DMS153 (cell line): ENCODE data around the gene NOL4L.
"Not testable (repeated sequence)": the region's sequence is repeated elsewhere in the genome, so short reads cannot be mapped to it uniquely, and the experiment has no call there.

Experiments
- DNase-seq: peaks from one replicate; lab custom pipeline; 2025; lab: John Stamatoyannopoulos, UW

The NOL4L gene

DNA sequence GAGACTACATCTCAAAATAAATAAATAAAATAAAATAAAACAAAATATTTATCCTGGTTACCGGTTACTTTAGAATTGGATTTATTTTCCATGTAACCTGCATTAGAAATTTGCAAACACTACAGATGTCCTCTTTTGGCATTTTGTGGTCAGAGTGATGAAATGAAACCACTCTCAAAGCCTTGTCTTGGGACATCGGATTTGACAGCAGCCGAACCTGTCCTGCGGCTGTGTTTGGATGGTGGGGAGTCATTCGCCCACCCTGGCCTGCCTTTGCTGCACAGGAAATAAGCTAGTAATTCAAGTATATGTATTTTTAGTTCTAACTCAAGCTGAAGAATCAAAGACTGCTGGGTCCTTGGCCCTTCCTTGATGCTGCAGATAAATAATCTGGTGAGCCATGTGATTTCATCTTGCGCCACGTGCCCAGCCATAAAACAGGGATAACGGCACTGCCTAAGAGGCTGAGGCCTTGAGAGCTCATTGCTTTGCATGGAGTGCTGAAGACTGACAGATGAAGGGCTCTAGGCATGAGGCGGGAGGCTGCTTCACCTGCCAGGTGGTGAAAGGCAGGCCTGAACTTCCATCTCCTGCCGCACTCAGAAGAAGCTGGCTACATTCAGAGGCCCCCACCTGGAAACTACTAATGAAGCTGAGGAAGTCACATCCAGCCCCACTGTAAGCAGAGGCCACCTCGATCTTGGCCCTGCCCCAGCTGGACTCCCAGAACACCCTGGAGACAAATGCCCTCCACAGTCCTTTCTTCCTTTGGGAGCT lies 76.9 kb downstream of the NOL4L start:
- no peak for DNase-seq

DNA sequence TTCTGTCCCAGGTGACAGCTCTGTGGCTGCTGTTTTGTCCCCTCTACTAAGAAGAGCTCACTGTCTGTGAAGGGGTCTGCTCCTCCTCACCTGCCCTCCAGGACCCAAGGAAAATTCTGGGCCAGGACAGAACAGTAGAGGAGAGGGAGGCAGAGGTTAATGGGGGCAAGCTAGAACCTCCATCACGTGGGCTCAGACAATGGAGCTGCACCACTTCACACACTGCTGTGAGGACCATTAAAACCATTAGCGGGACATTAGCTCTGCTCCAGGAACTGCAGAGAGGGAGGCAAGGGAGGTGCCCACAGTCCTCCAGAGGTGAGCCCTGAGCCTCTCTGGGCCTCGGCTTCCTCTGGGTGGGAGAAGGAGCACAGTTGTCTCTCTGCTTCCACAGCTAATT lies 78.4 kb downstream of the NOL4L start:
- DNase-seq, result no peak

DNA sequence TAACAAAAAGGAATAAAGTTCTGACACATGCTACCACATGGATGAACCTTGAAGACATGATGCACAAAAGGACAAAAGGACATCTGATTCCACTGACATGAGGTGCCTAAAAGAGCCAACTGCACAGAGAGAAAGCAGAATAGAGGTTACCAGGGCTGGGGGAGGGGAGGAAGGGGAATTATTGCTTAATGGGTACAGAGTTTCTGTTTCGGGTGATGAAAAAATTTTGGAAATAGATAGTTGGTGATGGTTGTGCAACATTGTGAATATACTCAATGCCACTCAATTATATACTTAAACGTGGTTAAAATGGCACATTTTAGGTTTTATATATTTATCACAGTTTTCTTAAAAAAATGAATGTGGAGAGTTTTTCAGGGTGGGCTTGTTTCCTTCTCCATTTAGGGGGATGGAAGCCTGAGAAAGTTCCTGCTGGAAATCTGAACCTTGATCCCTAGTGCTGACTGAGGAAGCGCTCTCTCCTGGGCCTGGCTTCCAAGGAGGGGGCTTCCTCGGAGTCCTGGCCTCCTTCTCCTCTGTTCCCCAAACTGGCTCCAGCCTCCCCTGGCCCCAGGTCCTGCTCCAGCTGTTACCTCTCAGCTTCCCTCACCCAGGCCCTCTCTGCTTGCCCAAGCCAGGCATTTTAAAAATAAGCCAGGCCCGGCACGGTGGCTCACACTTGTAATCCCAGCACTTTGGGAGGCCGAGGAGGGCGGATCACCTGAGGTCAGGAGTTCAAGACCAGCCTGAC lies 79.2 kb downstream of the NOL4L start:
- DNase-seq, result no peak

DNA sequence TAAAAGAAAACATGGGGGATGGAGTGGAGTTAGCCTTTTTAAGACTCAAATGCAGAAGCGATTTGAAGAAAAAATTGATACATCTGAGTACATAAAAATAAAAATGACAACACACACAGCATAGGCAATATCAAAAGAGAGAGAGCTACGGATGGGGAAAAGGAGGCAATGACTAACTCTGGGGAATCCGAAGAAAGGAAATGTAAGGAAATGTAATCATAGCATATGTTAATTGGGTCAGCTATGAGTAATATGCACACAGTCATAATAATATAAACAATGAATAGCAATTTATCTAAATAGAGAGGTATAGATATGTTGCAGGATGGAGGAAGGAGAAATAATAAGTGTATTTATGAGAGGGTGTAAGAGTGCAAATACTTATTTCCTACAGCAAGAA lies 83.4 kb downstream of the NOL4L start:
- no peak for DNase-seq

DNA sequence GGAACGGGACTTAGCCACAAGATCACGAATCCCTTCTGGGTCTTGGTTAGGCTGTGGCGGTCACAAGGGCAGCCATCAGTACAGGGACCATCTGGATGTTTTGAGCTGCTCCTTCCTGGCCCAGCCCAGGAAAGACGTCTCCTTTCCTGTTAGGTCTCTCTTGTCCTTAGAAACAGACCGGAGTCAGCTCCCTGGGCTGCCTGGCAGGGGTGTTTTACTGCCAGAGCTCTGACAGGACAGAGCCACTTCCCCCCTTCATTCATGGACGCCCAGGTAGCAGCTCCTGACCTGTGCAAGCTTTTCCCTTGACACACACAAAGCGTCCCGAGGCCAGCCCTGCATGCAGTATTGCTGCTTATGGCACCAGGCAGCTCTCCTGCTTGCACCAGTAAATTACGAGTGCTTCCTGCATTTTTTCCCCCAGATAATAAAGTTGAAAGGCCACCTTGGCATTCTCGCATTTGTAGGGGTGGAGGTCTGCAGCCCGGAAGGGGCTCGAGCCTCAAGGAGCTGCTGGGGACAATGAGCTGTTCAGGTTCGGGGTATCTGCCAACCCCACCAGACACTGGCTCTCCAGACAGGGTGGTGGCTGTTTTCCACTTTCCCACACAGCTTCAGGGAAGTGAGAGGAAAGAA lies 87.4 kb downstream of the NOL4L start:
- no peak for DNase-seq

DNA sequence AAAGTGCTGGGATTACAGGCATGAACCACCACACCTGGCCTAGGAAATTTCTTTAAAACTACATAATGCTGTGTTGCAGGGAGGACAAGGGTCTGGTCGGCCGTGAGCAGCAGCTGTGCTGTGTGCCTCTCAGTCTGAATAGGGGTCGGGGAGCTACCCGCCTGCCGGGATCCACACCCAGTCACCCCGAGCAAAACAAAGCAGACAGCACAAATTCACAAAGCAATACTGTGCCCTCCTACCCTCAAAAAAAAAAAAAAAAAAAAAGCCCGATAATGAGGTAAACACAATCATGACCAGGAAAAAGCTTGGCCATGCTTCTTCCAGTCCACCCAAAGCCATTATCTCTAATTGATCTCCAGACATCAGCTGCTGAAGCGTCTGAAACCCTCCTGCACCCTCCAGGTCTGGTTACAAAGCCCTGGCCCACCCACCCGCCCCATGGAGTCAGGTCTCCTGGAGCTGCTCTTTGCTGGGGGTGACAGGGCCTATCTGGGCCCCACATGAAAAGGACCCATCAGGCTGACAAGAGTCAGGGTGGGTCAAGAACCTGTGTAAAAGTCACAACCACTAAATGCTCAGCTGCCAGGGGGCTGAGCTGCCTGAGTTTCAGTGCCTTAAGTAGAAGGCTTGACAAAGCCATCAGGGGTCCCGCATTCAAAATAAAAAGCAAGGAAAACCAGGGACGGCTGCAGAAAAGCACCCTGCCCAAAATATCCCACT lies 88.2 kb downstream of the NOL4L start:
- DNase-seq, result no peak

DNA sequence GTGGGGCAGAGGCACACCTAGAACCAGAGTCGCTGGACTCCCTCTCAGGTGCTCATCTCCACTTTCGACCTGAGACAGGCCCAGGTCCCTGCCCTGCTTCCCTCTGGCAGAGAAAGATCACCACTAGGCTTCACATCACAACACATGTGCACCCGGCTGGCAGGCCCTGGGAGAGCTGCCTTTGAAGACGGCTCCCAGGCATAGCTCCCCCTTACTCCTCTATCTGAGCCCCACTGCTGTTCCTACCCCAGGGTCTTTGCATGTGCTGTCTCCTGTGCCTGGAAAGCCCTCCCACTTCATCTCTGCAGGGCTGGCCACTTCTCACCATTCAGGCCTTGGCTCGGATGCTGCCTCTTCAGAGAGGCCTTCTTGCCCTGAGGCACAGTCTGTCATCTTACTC lies 89.2 kb downstream of the NOL4L start:
- DNase-seq, result no peak

DNA sequence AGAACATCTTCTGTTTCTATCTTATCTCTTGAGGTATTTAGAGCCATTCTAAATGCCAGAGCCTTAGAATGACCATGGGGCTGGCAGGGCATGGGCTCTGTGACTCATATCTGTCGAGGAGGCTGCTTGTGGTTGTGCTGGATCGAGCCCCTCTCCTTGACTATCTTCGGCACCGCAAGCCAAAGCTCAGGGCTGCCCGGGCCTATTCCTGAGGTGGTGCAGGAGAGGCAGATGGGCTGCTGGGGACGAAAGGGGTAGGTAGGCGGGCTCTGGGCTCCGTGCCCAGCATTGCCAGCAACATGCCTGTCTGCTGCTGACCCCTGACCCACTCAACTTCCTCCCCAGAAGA lies 89.9 kb downstream of the NOL4L start:
- DNase-seq, result no peak

DNA sequence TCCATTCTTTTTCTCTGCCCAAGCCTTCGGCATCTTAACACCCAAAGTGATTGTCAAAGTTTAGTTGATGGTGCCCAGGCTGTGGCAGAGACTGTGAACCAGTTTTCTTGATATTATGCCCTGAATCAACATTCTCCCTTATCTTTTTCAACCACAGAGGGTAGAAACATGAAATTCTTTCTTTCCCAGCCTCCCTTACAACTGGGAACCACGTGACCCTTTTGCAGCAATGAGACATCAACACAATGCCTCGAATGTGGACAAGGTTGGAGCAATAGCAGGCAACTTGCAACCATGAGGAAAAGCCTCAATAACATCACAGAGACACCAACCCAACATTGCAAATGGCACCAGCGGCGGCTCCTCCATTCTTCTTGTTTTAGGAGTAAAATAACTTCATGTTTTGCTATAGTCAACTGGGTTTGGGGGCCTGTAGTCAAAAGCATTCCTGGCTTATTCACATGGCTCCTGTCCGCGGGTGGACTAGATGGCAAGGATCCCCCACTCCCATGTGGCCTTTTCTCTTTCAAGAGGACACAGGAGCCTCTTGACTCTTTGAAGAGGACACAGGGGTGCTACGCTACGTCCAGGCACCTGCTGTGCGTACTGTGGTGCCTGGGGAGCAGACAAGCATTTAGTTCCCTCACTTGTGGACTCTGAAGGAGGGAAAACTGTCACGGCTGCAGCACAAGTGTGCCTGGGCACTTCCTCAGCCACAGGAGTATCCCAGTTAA lies 90.5 kb downstream of the NOL4L start:
- DNase-seq, result no peak

DNA sequence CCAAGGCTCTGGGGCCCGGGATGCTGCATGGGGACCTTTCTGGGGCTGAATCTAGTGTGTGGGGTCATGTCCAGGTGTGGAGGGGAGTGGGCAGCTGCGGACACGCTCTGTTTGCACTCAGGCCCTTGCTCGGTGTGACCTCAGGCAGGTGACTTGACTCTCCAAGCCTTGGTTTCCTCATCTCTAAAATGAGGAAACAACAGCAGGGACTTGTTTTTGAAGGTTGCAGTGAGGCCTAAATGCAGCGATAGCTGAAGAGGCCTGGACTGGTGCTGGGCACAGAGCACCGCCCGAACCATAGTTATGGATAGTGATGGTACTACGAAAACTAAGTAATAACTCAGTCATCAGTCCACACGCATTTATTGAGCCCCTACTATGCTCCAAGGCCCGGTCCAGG lies 91.8 kb downstream of the NOL4L start:
- no peak for DNase-seq

DNA sequence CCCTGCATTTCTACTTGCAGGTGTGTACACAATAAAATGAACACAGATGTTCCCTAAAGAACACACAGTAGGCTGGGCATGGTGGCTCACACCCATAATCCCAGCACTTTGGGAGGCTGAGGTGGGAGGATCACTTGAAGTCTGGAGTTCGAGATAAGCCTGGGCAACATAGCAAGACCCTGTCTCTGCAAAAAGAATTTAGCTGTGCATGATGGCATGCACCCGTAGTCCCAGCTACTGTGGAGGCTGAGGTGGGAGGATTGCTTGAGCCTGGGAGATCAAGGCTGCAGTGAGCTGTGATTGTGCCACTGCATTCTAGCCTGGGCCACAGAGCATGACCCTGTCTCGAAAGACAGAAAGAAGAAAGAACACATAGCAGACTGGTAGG lies 93.4 kb downstream of the NOL4L start:
- not testable (repeated sequence) for DNase-seq

DNA sequence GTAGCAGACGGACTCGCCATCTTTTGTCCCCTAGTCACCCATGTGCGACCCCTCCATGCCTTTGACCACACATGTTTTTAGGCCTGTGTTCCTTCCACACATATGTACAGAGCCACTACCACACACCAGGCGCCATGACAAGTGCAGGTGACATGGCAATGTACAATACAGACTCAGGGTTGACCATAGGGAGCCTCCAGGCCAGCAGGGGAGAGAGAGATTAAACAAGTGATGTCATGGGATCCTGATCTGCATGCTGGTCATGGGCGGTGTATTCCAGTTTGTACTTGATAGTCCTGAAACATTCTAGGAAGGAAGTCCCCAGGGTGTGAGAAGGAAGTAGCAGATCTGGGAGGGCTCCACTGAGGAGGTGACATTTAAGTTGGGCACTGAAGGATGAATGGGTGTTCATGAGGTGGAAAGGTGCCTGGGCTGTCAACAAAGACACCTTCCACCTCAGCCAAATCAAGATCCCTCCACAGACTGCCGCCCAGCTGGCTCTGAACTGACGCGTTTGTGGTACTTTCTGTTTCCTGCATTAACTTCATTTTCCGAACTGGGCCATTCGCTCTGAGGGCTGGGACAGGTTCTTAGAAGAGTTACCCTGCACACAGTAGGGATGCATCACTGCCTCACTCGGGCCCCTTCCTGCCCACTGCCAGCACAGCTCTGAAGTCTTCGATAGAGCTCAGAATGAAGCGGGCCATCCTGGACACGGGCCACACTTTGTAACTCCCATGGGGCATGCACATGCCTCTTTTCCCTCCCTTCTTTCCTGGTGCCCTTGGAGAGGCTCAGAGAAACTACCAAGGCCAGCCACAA lies 94.0 kb downstream of the NOL4L start:
- DNase-seq, result no peak

DNA sequence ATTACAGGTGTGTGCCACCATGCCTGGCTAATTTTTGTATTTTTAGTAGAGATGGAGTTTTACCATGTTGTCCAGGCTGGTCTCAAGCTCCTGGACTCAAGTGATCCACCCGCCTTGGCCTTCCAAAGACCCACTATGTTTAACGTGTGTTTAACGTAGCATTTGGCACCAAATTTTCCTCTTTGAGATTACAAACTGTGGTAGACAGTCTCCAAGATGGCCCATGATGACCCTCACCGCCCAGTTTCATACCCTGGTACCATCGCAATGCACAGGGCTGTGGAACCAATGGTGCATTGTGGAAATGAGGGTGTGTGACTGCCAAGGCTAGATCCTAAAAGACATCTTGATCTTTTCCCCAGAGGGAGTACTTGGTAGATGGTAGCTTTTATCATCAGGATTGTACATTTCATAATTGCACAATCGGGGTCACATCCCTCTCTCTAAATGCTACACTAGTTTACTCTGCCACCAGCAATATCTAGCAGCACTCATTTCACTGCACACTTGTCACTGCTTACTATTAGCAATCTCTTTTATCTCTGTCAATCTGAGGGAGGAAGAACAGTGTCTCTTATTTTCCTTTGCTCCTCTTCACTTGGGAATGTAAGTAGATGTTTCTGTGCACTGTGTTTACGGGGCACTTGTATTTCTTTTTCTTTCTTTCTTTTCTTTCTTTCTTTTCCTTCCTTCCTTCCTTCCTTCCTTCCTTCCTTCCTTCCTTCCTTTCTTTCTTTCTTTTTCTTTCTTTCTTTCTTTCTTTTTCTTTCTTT lies 96.9 kb downstream of the NOL4L start:
- DNase-seq, result no peak

DNA sequence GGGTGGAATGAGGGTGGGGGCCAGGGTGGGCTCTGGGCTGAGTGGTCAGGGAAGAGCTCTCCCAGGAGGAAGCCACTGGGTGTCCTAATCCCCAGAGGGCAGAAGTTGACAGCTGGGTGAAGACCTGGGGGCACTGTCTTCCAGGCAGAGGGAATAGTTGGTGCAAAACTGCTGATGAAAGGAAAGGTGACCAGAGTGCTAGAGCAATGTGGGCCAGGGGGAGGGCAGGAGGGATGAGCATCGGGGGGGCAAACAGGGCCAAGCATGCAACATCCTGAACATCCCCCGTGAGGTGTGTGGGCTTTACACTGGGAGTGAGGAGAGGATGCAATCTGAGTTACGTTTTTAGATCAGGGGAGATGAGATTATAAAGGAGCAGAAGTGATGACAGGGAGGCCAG lies 97.8 kb downstream of the NOL4L start:
- DNase-seq, result no peak

DNA sequence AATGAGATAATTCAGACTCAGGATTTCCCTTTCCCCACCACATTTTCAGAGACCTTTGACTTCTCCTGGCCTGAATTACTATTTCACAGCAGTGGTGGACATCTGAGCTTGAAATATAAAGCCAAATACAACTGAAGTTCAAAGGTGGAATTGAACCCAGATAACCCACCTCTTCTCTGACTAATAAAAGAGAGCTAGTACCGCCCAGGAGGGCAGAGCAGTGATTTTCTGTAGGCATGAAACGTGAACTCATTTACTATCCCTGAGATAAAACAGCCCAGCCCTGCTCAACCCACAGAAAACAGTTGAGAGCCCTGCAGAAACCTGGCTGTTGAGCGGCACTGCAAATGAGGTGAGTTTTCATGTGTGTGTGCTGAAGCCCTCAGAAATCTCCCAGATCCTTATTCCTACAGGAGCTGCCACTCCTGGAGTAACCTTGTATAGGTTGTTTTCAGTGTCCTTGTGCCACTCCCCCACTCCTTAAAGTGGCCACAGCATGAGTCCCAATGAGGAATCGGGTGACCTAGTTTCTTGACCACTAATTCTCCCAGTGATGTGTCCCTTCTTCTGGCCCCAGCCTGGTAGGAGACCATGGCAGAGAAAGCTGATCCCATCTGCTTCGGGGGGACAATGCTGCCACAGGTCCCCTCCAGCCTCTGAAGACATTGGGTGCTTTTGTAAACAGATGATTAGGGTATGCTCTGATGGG lies 99.2 kb downstream of the NOL4L start:
- no peak for DNase-seq

DNA sequence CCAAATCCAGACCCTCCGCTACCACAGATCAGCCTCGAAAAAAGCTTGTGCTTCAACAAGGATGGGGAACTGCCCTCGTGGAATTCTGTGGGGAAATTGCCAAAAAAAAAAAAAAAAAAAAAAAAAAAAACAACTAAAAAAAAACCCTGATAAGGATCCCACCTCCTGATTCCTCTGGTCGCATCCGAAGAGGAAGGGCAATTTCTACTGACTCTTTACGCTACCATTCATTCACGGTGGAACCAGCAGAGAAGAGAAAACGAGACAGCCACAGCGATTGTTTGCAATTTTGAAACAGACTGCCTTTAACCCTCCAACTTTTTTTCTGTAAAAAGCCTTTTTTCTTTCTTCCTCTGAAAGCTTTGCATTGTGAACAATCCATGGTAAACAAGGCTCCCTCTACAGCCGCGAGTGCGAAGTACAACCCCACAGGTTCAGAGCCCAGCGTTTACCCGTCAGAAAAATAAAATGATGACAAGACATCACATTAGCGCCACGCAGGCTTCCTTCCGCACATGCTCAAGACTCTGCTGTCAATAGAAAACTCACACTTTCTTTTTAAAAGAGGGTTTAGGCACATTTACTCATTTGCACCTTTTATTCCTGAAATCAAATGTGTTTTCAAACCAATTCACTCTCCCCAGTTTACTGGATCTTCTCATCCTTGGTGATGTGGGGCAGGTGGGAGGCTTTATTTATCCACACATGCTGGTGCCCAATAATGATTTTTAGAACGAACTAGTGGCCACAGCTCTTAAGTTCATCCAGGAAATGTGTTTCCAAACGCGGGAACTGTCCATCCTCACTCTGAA lies 100.0 kb downstream of the NOL4L start:
- DNase-seq, result no peak

DNA sequence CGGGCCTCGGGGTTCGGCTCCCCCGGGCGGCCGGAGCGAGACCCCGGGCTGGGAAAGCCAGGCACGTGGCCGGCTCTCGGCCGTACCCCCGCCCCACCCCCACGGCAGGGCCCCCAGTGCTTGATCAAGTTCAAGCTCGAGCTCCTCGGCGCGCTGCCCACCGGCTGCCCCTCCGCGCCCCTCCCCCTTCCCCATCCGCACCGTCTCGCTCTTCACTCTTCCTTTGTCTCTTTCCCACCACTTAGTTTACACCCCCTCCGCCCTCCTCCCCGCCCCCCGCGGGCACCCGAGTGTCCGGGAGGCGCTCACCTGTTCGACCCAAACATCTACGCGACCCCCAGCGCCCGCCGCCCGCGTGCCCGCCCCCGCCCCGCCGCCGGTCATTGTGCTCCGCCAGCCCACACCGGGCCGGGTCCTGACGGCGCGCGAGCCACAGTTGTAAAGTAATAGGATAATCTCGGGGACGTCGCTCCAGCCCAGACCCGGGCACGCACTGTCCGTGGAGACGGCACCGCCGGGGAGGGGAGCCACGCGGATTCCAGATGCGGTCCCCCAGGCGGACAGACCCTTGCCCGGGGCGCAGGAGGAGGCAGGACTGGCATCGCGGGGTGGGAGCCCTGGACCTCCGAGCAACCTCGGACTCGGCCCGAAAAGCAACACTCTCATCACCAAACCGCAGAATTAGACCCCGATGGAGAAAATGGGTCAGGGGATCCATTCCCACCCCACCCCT lies 100.7 kb downstream of the NOL4L start:
- no peak for DNase-seq
